Gastrocnemius medialis (tissue), 4 donors: Measurements from ENCODE around the gene TMCC2.

Source experiments
- POLR2A ChIP-seq, 2 donors: fragments of 450-650 bp; IDR thresholded peaks; one replicate each; pipeline ENCODE4 v1.6.1; 2017; ENCODE audit warnings: antibody characterized with exemption in 2 of 2, mild to moderate bottlenecking in 2 of 2, moderate library complexity in 2 of 2
- TF ChIP-seq, protein P1 (sequence below), 5 experiments: fragments of 450-650 bp in 3 of 5; fragments of 200-600 bp in 2 of 5; sonication (generic) in 2 of 5; IDR thresholded peaks in 4 of 5; conservative IDR thresholded peaks in 1 of 5; 1 replicate in 4 of 5; 2 replicates in 1 of 5; pipeline ENCODE4 v1.5.1; 2016 to 2019; ENCODE audit warnings: antibody characterized with exemption in 5 of 5, mild to moderate bottlenecking in 3 of 5, moderate library complexity in 3 of 5

DNA sequence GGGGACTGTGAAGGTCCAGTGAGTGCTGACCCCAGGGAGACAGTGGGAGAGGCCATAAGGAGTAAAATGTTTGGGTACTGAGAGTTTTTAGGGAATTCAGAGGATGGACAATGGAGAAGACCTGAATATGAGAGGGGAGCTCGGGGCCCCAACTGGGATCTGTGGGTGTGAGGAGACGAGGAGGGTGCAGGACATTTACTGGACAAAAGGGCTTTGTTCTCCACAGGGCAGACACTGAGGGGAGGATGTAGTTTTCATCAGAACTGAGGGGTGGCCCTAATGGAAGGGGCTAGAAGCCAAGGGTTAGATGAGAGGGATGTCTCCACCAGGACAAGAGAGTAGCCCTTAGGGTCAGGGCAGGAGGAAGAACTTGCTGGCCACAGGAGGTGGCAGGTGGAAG, 30.0 kb downstream of the TMCC2 start:
- TF ChIP-seq, protein P1, sequence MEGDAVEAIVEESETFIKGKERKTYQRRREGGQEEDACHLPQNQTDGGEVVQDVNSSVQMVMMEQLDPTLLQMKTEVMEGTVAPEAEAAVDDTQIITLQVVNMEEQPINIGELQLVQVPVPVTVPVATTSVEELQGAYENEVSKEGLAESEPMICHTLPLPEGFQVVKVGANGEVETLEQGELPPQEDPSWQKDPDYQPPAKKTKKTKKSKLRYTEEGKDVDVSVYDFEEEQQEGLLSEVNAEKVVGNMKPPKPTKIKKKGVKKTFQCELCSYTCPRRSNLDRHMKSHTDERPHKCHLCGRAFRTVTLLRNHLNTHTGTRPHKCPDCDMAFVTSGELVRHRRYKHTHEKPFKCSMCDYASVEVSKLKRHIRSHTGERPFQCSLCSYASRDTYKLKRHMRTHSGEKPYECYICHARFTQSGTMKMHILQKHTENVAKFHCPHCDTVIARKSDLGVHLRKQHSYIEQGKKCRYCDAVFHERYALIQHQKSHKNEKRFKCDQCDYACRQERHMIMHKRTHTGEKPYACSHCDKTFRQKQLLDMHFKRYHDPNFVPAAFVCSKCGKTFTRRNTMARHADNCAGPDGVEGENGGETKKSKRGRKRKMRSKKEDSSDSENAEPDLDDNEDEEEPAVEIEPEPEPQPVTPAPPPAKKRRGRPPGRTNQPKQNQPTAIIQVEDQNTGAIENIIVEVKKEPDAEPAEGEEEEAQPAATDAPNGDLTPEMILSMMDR (IDR thresholded peaks at IDR 0.05 in 4 of 5, conservative IDR thresholded peaks at IDR 0.05 in 1 of 5), result no peak
- no peak for TF ChIP-seq POLR2A (IDR thresholded peaks at IDR 0.05)
